ENCODE results near the gene AKAP6. TPM values are rescaled to one million over a fixed set of nuclear protein-coding genes. Genes with fewer than 3 reads are reported as not detected.

AKAP6 gene
- total RNA-seq, 1 experiment from 2014 or later, result 1.9 TPM

GRCh38 chr14:32883188-32883587 is 554.1 kb downstream of the AKAP6 start:
- Histone ChIP-seq H3K36me3 (ENCODE audit: control insufficient read depth in 1 of 2, insufficient read depth in 2 of 2, low read length in 2 of 2) (no peaks in the 10 kb centered on the region), H3K79me2 (ENCODE audit: insufficient read depth, low read length) (no peaks in the 10 kb centered on the region), H3K9me2 (ENCODE audit: insufficient read depth) (no peaks in the 10 kb centered on the region), H3K9me3 (ENCODE audit: control insufficient read depth in 1 of 2, insufficient read depth in 1 of 2, low read depth in 1 of 2, low read length in 2 of 2) (no peaks in the 10 kb centered on the region), H3K27ac (ENCODE audit: low read depth, low read length) (no peak overlapping the region), H3K4me1 (ENCODE audit: control insufficient read depth in 1 of 2, insufficient read depth in 2 of 2, low read length in 2 of 2) (no peaks in the 10 kb centered on the region), H3K4me3 (replicated peaks in 1 of 2; ENCODE audit: low read depth in 1 of 2, low read length in 2 of 2) (no peak overlapping the region), H2AFZ (ENCODE audit: low read depth, low read length, poor library complexity, severe bottlenecking) (no peak overlapping the region), H3K27me3 (ENCODE audit: insufficient read depth, low read length) (no peaks in the 10 kb centered on the region), H4K20me1 (ENCODE audit: insufficient read depth) (no peaks in the 10 kb centered on the region), H3K4me2 (ENCODE audit: low read length) (no peak overlapping the region), H3K9ac (ENCODE audit: low read length) (no peak overlapping the region)
- RAD21 ChIA-PET (ENCODE audit: low non-redundant PET in 1 of 2, low total read pairs in 2 of 2, uncharacterized antibody in 2 of 2, unreplicated experiment in 2 of 2), result no interaction called here
- POLR2A ChIA-PET, result no interaction called here
- BruUV-seq (replicated peaks), result no TSS peak
- no peak for TF ChIP-seq CBX3 (IDR thresholded peaks at IDR 0.05; ENCODE audit: low read depth)
- no peak for DNase-seq (ENCODE audit: low read depth, low spot score)
- CTCF ChIA-PET, result no interaction called here
- intact Hi-C loops (cut with micrococcal nuclease), result no loop called here
- no peak for ATAC-seq

Other genes starting within 250 kb of the AKAP6 start
- not detected for gene RNU6-7, start 127.3 kb upstream of the AKAP6 start, total RNA-seq (2021; ENCODE audit: unreplicated experiment)
- gene RNU6-8, start 126.0 kb upstream of the AKAP6 start, total RNA-seq (2021; ENCODE audit: unreplicated experiment), result not detected